ENCODE data around the gene WASF1.

DNA sequence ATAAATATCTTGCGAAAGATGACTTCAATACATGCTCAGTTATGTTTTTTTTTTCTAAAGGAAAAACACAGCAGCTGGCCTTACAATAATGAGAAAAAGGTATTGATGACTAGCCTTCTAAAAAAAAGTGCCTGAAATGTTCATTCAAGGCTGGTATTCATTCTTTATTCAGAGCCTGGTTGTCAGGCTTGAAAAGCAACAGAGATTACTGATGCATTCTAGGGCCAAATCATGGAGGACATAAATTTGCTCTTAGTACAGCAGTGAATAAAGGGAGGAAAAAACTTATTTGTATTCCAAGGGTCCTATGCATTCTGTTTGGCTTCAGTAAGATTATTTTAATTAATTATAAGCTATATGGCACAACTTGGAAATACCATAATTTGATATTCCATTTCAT lies 83.5 kb downstream of the WASF1 start:
- TF ChIP-seq, protein P1, sequence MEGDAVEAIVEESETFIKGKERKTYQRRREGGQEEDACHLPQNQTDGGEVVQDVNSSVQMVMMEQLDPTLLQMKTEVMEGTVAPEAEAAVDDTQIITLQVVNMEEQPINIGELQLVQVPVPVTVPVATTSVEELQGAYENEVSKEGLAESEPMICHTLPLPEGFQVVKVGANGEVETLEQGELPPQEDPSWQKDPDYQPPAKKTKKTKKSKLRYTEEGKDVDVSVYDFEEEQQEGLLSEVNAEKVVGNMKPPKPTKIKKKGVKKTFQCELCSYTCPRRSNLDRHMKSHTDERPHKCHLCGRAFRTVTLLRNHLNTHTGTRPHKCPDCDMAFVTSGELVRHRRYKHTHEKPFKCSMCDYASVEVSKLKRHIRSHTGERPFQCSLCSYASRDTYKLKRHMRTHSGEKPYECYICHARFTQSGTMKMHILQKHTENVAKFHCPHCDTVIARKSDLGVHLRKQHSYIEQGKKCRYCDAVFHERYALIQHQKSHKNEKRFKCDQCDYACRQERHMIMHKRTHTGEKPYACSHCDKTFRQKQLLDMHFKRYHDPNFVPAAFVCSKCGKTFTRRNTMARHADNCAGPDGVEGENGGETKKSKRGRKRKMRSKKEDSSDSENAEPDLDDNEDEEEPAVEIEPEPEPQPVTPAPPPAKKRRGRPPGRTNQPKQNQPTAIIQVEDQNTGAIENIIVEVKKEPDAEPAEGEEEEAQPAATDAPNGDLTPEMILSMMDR (IDR thresholded peaks at IDR 0.05): no peak
- TF ChIP-seq POLR2A (IDR thresholded peaks at IDR 0.05): no peak

Data from Peyer's patch (tissue), 4 donors.